ENCODE results near the gene AMH.

- TF ChIP-seq, protein P1, sequence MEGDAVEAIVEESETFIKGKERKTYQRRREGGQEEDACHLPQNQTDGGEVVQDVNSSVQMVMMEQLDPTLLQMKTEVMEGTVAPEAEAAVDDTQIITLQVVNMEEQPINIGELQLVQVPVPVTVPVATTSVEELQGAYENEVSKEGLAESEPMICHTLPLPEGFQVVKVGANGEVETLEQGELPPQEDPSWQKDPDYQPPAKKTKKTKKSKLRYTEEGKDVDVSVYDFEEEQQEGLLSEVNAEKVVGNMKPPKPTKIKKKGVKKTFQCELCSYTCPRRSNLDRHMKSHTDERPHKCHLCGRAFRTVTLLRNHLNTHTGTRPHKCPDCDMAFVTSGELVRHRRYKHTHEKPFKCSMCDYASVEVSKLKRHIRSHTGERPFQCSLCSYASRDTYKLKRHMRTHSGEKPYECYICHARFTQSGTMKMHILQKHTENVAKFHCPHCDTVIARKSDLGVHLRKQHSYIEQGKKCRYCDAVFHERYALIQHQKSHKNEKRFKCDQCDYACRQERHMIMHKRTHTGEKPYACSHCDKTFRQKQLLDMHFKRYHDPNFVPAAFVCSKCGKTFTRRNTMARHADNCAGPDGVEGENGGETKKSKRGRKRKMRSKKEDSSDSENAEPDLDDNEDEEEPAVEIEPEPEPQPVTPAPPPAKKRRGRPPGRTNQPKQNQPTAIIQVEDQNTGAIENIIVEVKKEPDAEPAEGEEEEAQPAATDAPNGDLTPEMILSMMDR (IDR thresholded peaks at IDR 0.05): no peak
- no peak for TF ChIP-seq ZFX (IDR thresholded peaks at IDR 0.05; ENCODE audit: borderline replicate concordance)
Measured at GRCh38 chr19:2249010-2249866, at the start of gene AMH.

All from 22Rv1 (cell line).